GM21390 (cell line): Measurements from ENCODE around the gene CACNA1G.
A peak's percentile ranks its signal among the peaks of the same experiment; 100 is the strongest.

Source experiments
- ATAC-seq: cut with Tn5 transposase; IDR thresholded peaks from one replicate; pipeline ENCODE4 v1.9.1; 2021; ENCODE audit not compliant: unreplicated experiment

CACNA1G gene

DNA sequence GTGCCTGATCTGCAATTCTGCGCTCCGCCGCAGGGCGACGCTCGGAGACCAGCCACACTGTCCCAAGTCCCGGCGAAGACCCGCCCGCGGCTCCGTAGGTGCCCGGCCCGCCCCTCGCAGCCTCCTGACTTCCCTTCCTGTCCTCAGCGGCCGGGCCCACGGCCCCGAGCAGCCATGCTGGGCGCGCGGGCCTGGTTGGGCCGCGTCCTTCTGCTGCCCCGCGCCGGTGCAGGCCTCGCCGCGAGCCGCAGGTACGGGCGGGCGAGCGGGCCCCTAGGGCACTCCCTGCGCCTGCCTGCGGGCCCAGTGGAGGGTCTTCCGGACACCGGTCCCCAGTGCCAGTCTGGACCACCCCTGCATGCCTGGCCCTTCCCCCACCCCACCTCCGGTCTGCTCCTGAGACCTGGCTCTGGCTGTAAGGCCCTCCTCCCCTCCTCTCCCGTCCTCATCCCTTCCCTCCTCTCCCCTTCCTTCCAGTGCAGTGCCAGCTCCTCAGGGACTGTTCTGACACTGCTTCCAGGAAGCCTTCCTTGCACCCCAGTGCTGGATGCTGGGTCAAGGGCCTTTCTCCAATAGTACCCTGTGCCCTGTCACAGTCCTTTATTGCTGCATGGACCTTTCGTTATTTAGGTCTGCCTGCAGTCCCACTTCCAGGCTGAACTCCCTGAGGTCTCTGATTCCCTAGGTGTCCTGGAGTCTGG, 13.3 kb upstream of the CACNA1G start, which contains the start of gene SPATA20:
SPATA20 (plus strand) TSS at position 140 of the 701 bp plus-strand sequence; CDS start at position 175, 35 bp downstream.
- ATAC-seq: peak; percentile 78

DNA sequence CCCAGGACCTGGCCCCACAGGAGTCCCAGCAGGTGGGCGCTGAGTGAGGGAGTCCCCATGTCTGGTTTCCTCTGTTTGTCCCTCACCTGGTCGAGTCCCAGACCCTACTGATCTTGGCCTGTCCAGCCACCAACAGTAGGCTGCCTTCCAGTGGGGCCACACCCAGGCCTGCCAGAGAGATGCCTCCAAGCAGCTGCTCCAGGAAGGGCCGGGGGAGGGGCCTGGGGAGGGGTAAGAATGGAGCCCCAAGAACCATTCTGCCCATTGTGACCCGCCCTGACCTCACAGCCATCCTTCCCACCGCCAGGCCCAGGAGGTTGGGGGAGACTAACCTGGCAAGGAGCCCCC, 12.8 kb upstream of the CACNA1G start:
- ATAC-seq: no peak

DNA sequence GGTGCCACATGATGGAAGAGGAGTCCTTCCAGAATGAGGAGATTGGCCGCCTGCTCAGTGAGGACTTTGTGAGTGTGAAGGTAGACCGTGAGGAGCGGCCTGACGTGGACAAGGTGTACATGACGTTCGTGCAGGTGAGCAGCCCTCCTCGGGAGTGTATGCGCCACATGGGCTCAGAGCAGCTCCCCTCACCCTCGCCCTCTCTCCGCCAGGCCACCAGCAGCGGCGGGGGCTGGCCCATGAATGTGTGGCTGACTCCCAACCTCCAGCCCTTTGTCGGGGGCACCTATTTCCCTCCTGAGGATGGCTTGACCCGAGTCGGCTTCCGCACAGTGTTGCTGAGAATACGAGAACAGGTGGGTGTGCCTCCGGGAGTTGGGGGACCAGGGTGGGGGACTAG, 11.7 kb upstream of the CACNA1G start:
- ATAC-seq: no peak

DNA sequence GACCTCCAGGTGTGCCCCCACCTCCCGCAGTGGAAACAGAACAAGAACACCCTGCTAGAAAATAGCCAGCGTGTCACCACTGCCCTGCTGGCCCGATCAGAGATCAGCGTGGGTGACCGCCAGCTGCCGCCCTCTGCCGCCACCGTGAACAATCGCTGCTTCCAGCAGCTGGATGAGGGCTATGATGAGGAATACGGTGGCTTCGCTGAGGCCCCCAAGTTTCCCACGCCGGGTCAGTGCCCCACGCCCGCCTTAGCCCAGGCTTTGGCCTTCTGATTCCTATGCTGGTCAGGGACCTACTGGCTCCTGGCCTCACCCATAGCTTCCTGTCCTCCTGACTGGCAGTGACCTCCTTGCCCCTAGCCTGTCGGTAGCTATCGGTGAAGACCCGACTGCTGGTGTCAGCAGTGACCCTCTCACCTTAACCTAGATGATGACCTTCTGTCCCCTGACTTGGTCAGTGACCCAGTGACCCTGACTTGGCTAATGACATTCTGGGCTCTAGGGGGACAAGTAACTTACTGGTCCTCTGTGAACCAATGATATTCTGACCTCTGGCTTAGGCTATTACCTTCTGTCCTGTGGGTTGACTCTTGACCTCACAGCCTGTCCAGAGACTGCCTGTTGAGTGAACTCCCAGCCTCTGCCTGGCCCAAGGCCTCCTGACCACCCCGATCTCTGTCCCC, 11.1 kb upstream of the CACNA1G start:
- ATAC-seq: no peak

DNA sequence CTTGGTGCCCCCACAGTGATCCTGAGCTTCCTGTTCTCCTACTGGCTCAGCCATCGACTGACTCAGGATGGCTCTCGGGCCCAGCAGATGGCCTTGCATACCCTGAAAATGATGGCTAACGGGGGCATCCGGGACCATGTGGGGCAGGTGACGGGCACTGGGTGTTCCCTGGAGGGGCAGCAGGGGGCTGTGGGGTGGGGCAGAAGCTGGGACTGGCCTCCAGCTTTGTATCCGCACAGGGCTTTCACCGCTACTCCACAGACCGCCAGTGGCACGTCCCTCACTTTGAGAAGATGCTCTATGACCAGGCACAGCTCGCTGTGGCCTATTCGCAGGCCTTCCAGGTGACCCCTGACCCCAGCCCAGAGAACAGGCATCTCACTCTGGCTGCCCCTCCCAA, 10.5 kb upstream of the CACNA1G start:
- no peak for ATAC-seq

DNA sequence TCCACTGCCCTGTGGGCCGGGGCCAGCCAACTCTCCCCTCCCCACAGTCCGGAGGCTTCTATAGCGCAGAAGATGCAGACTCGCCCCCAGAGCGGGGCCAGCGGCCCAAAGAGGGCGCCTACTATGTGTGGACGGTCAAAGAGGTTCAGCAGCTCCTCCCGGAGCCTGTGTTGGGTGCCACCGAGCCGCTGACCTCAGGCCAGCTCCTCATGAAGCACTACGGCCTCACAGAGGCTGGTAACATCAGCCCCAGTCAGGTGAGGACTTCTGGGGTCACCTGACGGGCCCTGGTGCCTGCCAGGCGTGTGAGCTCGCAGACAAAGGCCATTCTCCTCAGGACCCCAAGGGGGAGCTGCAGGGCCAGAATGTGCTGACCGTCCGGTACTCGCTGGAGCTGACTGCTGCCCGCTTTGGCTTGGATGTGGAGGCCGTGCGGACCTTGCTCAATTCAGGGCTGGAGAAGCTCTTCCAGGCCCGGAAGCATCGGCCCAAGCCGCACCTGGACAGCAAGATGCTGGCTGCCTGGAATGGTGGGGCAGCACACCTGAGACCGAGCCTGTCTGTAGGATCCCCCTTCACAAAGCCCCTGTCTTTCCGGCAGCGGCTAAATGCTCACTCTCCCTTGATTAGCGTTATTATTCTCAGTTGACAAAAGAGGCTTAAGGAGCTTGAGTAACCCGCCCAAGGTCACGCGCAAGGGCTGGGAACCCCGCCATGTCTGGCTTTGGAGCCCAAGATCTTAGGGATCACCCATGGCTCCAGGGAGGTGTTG, 9.7 kb upstream of the CACNA1G start:
- ATAC-seq: no peak

DNA sequence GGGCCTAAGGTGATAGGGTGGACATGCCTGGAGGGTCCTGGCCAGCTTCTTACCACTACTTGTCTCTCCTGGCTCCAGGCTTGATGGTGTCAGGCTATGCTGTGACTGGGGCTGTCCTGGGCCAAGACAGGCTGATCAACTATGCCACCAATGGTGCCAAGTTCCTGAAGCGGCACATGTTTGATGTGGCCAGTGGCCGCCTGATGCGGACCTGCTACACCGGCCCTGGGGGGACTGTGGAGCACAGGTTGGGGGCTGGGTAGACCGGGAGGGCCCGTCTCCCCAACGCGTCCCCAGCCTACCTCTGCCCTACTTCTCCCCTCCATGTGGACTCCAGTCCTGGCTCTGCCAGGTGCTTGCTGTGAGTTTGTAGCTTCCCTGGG, 9.1 kb upstream of the CACNA1G start:
- no peak for ATAC-seq

DNA sequence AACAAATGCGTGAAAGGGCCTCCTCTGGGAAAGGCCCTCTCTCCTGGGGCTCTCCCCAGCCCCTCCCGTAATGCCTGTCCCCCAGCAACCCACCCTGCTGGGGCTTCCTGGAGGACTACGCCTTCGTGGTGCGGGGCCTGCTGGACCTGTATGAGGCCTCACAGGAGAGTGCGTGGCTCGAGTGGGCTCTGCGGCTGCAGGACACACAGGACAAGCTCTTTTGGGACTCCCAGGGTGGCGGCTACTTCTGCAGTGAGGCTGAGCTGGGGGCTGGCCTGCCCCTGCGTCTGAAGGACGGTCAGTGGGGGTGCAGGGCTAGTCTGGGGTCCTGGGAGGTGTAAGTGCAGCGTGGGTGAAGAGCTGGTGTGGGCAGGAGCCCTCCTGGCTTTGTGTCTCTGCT, 8.6 kb upstream of the CACNA1G start:
- no peak for ATAC-seq

DNA sequence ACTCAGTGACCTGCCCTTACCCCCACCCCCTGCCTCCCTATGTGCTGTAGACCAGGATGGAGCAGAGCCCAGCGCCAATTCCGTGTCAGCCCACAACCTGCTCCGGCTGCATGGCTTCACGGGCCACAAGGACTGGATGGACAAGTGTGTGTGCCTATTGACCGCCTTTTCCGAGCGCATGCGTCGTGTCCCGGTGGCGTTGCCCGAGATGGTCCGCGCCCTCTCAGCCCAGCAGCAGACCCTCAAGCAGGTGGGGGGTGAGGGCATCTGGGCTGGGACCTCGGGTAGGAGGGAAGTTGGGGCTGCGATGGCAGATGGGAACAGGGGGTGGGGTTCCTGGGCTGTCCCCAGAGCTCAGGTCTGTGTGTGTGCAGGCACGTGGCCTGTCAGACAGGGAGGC, 6.3 kb upstream of the CACNA1G start:
- ATAC-seq: no peak

DNA sequence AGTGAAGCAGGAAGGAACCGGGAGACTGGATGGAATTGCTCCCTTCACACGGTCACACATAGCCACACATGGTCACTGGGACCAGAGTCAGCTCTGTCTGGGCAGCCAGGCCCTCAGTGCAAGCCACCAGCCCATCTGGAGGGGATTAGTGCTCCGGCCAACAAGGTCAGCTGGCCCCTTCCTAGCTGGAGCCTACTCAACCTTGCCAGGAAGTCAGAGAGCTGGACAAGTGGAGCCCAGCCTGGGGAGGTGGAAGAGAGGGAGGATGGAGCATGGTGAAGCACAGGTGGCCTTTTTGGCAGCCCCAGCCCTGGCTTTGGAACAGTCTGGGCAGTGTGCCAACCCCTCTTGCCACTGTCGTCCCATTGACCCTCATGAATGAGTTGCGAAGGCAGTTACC, 3.7 kb upstream of the CACNA1G start:
- no peak for ATAC-seq

DNA sequence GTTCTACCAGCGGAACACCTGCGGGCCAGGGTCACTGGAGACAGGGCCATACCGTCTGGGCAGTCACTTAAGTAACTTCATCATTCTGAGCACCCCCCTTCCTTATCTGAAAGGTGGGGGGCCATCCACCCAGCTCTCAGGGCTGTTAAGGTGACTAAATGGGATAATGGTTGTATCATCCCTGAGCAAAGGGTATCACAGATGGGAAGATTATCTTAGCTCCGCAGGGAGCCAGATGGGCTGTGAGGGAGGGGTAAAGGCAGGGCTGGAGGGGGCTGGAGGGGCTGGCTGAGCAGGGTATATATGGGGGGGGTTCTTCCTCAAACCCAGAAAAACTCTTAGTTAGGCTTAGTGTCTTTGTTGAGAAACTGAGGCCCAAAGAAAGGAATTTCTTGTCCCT, 2.9 kb upstream of the CACNA1G start:
- ATAC-seq: no peak

DNA sequence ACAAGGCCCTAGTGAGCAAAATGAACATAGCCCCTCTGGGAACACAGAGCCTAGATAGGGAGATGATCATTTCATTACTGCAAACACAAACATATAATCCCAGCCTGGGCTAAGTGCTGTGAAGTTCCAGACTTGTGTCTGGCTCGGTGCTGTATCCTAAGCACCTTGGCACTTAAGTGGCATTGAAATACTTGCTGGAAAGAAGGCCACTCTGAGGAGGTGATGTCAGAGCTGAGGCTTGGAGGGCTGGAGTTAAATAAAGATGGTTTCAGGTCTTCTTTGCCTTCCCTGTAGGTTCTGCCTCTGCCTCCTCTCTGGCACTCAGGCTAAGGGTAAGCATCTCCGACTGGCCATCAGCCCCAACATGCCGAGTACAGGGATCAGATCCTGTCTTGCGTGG, 2.4 kb upstream of the CACNA1G start:
- no peak for ATAC-seq

DNA sequence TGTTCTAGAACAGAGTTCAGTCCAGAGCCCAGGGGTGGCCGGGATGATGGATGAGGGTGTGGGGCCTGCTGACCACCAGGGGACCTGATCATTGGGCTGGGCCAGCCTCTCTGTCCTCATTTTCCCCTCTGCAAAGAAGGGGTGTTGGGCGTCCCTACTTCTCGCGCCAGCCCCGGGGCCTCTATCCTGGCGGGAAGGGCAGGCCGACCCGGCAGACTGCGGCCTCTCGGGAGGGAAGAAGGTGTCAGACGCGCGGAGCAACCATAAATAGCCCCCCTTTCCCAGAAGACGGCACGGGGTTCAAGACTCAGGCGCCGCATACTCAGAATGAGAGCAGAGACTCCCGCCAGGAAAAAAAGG, 2.0 kb upstream of the CACNA1G start:
- no peak for ATAC-seq

DNA sequence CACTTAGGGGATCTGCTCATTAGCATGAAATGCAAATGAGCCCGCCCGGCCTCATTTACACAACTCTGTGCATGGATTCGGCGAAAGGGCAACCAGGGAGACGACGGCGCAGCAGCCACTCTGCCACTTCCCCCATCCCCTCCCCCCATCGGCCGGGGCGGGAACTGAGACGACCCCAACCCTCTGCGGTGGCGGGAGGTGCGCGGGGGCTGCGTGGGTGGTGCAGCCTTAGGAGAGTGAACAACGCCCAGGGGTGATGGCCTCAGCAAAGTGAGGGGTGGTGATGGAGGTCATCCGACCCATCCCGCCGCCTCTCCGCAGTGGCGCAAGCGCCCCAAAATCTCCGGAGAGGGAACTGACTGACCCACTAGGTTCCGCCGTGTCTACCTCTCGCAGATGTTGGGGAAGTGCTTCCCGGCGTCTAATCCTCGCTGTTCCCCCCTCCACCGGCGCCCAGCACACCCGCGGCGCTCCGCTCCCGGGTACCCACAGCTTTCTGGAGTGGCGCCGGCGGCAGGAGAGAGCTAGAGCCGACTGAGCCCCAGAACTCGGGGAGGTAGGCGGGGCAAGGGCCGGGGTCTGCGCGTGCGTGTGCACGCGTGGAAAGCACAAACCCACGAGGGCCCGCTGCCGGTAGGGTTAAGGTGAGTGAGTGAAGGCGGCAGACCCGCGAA, 1.4 kb upstream of the CACNA1G start:
- ATAC-seq: no peak

DNA sequence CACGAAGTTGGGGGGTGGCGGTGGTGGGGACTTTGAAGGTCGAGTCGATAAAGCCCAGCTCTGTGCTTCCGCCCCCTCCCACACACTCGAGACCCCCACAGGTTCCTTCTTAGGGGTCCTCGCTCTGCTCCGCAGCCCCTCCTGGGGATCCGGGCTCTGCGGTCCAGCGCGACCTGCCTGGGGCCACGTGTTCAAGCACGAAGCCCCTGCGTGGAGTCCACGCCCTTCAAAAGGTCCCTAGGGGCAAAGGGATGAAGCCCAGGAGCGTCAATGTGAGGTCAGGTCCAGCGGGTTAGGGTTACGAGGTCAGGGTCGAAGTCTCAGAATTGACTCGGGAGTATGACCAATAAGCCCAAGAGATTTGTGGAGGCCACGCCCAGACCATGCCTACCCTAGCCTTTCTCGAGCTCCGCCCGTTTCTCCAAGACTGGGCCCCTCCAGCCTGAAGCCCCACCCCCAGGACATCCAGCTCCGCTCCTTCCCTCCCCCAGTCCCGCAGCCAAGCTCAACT, 786 bp upstream of the CACNA1G start:
- no peak for ATAC-seq

DNA sequence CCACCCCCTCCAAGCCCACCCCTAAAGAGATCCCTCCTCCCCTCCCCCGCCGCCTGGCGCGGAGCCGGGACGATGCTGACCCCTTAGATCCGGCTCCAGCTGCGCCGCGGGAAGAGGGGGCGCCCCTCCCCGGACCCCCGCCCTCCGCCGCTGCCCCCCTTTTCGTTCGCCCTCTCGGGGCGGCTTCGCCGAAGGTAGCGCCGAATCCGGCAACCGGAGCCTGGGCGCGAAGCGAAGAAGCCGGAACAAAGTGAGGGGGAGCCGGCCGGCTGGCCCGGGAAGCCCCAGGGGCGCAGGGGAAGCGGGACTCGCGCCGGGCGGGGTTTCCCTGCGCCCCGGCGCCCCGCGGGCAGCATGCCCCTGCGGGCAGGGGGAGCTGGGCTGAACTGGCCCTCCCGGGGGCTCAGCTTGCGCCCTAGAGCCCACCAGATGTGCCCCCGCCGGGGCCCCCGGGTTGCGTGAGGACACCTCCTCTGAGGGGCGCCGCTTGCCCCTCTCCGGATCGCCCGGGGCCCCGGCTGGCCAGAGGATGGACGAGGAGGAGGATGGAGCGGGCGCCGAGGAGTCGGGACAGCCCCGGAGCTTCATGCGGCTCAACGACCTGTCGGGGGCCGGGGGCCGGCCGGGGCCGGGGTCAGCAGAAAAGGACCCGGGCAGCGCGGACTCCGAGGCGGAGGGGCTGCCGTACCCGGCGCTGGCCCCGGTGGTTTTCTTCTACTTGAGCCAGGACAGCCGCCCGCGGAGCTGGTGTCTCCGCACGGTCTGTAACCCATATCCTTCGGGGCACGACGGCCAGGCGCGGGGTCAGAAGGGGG, 623 bp downstream of the CACNA1G start:
- ATAC-seq: no peak

DNA sequence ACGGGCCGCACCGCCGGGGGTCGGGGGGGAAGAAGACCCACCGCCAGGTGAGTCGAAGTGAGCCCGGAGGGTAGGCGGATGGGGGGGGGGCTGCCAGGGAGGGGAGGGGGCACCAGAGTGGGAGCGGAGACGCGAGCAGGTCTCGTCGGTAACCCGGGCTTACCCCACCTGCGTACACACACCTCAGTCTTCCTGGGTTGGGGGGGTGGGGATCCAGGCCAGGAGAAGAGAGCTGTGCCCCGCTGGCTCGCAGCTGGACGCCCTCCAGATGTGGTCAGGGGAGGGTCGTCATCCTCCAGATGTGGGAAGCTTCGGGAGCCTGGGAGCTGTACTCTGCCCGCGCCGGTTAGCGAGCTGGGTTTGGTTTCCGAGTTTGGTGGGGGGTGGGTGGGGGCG, 1.2 kb downstream of the CACNA1G start:
- ATAC-seq: no peak

DNA sequence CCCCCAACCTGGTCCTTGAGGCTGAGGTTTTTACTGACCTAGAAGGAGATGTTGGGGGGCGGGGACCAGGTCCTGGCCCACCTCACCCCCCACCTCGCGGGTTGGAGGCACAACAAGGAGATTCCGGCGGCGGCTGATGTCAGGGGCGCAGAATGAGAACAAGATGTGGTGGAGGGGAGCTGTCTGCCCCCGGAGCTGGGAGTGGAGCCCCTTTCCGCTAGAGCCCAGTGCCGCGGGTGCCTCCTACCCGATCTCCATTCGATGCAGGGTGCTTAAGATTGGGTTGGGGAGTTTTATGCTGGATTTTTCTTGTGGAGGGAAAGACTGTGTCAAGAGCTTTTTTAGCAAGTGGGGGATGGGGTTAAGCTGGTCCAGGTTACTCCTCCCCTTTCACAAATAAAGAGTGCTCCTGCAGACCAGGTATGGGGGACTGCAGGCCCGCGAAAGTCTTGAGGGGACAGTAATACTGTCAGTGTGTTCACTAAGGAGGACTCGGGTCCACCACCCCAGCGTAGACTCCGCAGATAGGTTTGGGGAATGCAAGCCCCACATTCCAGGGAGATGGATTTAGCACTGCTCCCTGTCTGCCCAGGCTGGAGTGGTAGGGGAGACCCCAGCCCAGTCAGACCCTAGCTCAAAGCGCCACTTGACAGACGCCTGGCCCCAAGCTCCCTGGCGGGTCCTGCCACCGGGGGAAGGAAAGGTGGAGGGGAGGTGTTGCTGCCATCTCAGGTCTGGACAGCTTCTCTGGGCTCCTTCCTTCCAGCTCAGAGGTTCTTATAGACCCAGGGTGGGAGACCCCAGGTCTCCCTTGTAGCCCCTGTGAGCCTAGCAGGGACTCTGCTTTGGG, 2.0 kb downstream of the CACNA1G start:
- no peak for ATAC-seq

DNA sequence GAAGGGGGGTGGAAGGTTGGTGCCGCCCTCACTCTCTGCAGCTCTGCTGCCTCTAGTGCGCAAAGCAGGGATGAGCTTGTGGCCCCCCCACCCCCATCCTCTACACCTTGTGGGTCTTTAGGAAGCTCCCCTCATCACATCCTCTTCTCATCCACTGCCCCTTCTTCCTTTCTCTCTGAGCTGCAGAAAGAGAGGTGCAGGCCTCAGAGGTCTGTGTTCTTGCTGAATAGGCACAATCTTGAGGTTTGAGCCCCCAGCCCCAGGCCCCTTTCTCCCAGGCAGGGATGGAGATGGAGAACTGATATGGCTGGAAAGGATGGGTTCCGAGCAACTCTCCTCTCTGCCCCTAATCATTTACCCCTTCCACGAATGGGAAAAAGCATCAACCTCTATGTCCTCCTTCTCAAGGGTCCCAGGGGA, 2.6 kb downstream of the CACNA1G start:
- no peak for ATAC-seq

DNA sequence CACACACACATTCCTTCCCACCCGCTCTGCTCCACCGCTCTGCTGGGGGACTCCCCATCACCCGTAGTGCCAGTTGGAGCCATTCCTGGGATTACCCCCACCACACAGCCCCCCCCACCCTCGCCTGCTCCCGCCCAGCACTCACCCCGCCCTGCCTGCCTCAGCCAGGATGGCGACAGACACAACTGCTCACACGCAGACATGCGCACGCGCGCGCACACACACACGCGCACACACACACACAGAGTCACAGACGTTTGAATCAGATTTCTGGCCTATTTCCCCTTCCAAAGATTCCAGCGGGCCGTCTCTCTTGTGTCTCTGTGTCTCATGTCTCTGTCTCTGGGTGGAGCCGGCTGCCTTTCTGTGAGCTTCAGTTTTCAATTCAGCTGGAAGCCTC, 4.4 kb downstream of the CACNA1G start:
- no peak for ATAC-seq
